Tibial artery (tissue), 4 donors: ENCODE data around the gene GAPDHS.

Experiments
- DNase-seq, 2 donors: peaks; one replicate each; pipeline ENCODE4 v3.0.0-alpha.2; 2019
- H3K27ac ChIP-seq, 2 donors: fragments of 200-600 bp; sonication (generic) in 1 of 2; 1 replicate in 1 of 2; 2 replicates in 1 of 2; pipeline ENCODE4 v1.5.1; 2018 to 2019; ENCODE audit warnings: mild to moderate bottlenecking in 1 of 2
- H3K27me3 ChIP-seq, 2 donors: fragments of 200-600 bp; sonication (generic) in 1 of 2; one replicate each; pipeline versions ENCODE4 v1.5.1 to v1.6.0; 2016 to 2019
- H3K36me3 ChIP-seq, 3 donors: fragments of 200-600 bp; sonication (generic) in 2 of 3; one replicate each; pipeline ENCODE4 v1.5.1; 2016 to 2019; ENCODE audit warnings: mild to moderate bottlenecking in 2 of 3
- H3K4me1 ChIP-seq, 4 donors: fragments of 200-600 bp; sonication (generic) in 2 of 4; 1 replicate in 3 of 4; 2 replicates in 1 of 4; pipeline ENCODE4 v1.5.1; 2016 to 2019
- H3K4me3 ChIP-seq, 2 donors: fragments of 200-600 bp; sonication (generic) in 1 of 2; 1 replicate in 1 of 2; 2 replicates in 1 of 2; pipeline ENCODE4 v1.5.1; 2018 to 2019; ENCODE audit warnings: mild to moderate bottlenecking in 2 of 2
- H3K9me3 ChIP-seq, 3 donors: fragments of 200-600 bp; sonication (generic) in 1 of 3; one replicate each; pipeline ENCODE4 v1.5.1; 2016 to 2019
- intact Hi-C: fragments of 100-400 bp; cut with DNase I; formaldehyde crosslinking; loops from one replicate; pipeline ENCODE4 v1.15.0; 2023; ENCODE audit warnings: low total_unique reads
- TF ChIP-seq, protein P1 (sequence below), 2 experiments: fragments of 200-600 bp in 1 of 2; fragments of 450-650 bp in 1 of 2; IDR thresholded peaks; one replicate each; pipeline ENCODE4 v1.5.1; 2017 to 2019; ENCODE audit warnings: antibody characterized with exemption in 2 of 2, mild to moderate bottlenecking in 1 of 2, moderate library complexity in 1 of 2

The GAPDHS gene

DNA sequence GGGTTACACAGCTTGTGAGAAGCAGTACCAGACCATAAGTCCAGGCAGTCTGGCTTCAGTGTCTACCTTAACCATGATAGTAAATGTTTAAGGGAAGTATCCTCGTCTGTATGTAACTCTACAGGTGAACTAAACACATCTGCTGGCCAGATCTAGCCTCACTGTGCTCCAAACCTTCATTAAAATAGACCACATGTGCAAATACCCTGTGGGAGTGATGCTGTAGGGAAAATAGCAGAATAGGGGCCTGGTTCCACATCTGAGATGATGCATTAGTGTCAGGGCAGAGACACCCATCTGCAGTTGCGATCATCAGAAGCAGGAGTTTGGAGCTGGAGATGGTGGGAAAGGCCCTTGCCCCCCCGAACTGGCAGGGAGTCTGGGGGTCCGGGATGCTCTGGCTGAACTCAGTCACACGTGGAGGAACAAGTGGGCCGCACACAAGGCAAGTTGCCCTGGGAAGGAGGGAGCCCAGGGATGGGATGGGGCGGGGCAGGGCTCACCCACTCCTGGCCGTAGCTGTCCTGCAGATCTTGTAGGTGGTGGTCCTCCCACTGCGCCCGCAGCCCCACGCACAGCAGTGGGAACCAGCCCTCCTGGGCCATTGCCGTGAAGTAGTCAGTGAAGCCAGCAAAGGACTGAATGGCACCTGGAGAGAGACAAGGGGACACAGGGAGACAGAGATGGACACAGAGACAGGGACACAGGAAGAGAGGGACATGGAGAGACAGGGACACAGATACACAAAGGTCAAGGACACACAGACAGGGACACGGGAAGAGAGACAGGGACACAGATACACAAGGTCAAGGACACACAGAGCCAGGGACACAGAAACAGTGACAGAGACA is 19.5 kb downstream of the GAPDHS start:
- intact Hi-C loops, result no loop called here
- DNase-seq, result no peak
- no peak overlapping the region for H3K27ac ChIP-seq
- TF ChIP-seq, protein P1, sequence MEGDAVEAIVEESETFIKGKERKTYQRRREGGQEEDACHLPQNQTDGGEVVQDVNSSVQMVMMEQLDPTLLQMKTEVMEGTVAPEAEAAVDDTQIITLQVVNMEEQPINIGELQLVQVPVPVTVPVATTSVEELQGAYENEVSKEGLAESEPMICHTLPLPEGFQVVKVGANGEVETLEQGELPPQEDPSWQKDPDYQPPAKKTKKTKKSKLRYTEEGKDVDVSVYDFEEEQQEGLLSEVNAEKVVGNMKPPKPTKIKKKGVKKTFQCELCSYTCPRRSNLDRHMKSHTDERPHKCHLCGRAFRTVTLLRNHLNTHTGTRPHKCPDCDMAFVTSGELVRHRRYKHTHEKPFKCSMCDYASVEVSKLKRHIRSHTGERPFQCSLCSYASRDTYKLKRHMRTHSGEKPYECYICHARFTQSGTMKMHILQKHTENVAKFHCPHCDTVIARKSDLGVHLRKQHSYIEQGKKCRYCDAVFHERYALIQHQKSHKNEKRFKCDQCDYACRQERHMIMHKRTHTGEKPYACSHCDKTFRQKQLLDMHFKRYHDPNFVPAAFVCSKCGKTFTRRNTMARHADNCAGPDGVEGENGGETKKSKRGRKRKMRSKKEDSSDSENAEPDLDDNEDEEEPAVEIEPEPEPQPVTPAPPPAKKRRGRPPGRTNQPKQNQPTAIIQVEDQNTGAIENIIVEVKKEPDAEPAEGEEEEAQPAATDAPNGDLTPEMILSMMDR (IDR thresholded peaks at IDR 0.05), result no peak
- H3K36me3 ChIP-seq, result peaks cover 0 to 6% (median 3%) of the 10 kb centered on the region in 3 donors
- H3K9me3 ChIP-seq, result no peaks in the 10 kb centered on the region
- peaks cover 0 to 10% of the 10 kb centered on the region in 2 donors for H3K27me3 ChIP-seq
- H3K4me1 ChIP-seq, result peaks cover 0 to 7% (median 2%) of the 10 kb centered on the region in 4 donors
- no peak overlapping the region for H3K4me3 ChIP-seq

DNA sequence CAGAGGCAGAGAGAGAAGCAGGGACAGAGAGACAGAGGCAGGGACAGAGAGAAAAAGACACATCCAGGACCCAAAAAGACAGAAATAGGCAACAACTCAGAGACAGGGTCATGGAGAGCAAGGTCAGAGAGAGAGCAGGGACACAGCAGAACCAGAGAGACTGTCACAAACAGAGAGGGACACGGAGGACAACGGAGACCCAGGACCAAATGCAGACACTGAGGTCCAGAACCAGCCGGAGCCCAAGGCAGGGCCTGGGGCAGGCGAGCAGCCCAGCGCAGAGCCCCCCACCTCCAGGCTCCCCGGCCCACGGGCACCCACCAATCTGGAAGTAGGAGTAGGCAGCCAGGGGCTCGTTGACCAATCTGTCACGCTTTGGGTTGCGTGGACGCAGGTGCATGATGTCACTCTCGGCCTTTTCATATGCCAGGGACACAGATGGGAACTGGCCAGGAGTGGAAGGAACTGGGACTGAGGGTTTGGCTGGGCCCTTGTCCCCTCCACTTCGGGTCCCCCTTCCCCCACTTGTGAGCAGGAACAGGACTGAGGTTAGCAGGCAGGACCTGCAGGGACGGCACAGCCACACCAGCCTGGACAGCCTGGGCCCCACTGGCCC is 20.2 kb downstream of the GAPDHS start:
- intact Hi-C loops, result no loop called here
- no peaks in the 10 kb centered on the region for H3K9me3 ChIP-seq
- no peak overlapping the region for H3K4me3 ChIP-seq
- peaks cover 0 to 11% (median 9%) of the 10 kb centered on the region in 4 donors for H3K4me1 ChIP-seq
- no peak overlapping the region for H3K27ac ChIP-seq
- TF ChIP-seq, protein P1 (IDR thresholded peaks at IDR 0.05), result no peak
- H3K36me3 ChIP-seq, result peaks cover 0 to 6% (median 0%) of the 10 kb centered on the region in 3 donors
- H3K27me3 ChIP-seq, result peaks cover 0 to 17% of the 10 kb centered on the region in 2 donors
- no peak for DNase-seq

DNA sequence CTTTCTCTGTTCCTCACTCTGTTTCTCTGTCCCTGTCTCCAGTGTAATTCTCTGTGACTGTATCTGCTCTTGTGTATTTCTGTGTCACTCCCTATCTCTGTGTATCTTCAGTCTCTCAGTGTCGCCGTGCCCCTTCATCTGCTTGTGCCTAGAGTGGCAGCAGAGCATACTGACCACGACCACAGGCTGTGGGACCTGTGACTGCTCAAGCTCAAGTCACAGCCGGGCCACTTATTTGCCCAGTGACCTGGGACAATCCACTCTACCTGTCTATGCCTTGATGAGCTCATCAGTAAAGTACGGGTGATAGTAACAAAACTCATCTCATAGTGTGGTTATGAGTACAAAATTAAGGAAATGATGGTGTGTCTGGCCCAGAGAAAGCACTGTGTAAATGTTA is 20.8 kb downstream of the GAPDHS start:
- Histone ChIP-seq H3K4me1 (peaks cover 0 to 12% (median 9%) of the 10 kb centered on the region in 4 donors), H3K27me3 (peaks cover 0 to 23% of the 10 kb centered on the region in 2 donors), H3K9me3 (no peaks in the 10 kb centered on the region), H3K4me3 (no peak overlapping the region), H3K36me3 (peaks cover 0 to 6% (median 0%) of the 10 kb centered on the region in 3 donors), H3K27ac (no peak overlapping the region)
- DNase-seq, result no peak
- TF ChIP-seq, protein P1 (IDR thresholded peaks at IDR 0.05), result no peak
- intact Hi-C loops, result no loop called here

DNA sequence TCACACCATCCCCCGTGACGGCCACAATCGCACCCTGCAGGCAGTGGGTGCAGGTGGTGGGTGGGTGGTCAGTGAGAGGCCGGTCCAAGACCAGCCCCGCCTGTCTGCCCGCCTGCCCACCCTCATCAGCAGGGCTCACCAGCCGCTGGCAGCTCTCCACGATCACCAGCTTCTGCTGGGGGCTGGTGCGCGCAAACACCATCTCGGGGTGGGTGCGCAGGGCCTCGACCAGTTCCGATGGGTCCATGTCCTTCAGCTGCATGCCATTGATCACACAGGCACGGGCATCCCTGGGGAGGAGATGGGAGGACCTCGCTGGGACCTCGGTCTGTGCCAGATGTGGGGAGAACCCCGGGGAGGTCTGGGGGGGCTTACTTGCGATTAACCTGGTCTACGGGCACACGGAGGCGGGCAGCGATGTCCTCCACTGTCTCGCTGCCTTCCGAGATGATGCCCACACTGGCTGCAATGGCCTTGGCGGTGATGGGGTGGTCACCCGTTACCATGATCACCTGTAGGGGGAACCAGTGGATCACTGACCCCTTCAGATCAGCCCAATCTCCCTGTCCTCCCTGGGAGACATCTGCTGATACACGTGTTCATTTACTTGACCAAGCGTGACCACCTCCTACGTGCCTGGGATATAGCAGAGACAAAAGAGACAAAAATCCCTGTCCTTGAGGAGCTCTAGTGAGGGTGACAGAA is 22.2 kb downstream of the GAPDHS start:
- peaks cover 0 to 12% (median 9%) of the 10 kb centered on the region in 4 donors for H3K4me1 ChIP-seq
- no peak overlapping the region for H3K4me3 ChIP-seq
- TF ChIP-seq, protein P1 (IDR thresholded peaks at IDR 0.05), result no peak
- DNase-seq, result no peak
- H3K27me3 ChIP-seq, result peaks cover 0 to 37% of the 10 kb centered on the region in 2 donors
- peaks cover 0 to under 1% (median 0%) of the 10 kb centered on the region in 3 donors for H3K36me3 ChIP-seq
- intact Hi-C loops, result no loop called here
- no peak overlapping the region for H3K27ac ChIP-seq
- H3K9me3 ChIP-seq, result no peaks in the 10 kb centered on the region

DNA sequence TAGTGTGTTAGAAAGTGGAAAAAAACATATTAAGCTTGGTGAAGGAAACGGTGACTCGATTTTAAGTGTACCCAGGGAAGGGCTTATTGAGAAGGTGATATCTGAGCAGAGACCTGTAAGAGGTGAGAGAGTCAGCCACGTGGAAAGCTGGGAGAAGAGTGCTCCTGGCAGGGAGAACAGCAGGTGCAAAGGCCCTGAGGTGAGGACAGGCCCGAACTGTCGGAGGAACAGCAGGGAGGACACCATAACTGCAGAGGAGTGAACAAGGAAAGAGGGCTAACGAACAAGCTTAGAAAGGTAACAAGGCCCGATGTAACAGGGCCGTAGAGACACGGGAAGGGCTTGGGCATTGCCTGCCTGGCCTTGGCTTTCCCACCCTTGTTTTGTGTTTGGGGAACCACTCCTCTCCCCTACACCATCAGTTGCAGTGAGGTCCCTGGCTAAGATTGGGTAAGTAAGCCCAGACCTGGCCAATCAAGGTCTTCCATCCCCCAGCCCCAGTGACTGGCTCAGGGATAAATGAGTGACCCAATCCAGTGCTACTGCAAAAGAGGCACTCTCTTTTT is 22.9 kb downstream of the GAPDHS start:
- DNase-seq, result no peak
- H3K4me1 ChIP-seq, result peaks cover 0 to 12% (median 9%) of the 10 kb centered on the region in 4 donors
- intact Hi-C loops, result no loop called here
- TF ChIP-seq, protein P1 (IDR thresholded peaks at IDR 0.05), result no peak
- no peaks in the 10 kb centered on the region for H3K9me3 ChIP-seq
- peaks cover 0 to 43% of the 10 kb centered on the region in 2 donors for H3K27me3 ChIP-seq
- H3K27ac ChIP-seq, result no peak overlapping the region
- H3K36me3 ChIP-seq, result no peaks in the 10 kb centered on the region
- H3K4me3 ChIP-seq, result no peak overlapping the region
